GM18502 (cell line): ENCODE measurements around the gene TOP3B.
"Not testable (repeated sequence)": the region's sequence is repeated elsewhere in the genome, so short reads cannot be mapped to it uniquely, and the experiment has no call there.

Experiments used
- ATAC-seq: cut with Tn5 transposase; IDR thresholded peaks from one replicate; pipeline ENCODE4 v1.9.1; 2021; ENCODE audit warnings: mild to moderate bottlenecking; ENCODE audit not compliant: unreplicated experiment, poor library complexity

The TOP3B gene

GRCh38 chr22:21910367-21910766 lies 72.2 kb downstream of the TOP3B start:
- not testable (repeated sequence) for ATAC-seq

DNA sequence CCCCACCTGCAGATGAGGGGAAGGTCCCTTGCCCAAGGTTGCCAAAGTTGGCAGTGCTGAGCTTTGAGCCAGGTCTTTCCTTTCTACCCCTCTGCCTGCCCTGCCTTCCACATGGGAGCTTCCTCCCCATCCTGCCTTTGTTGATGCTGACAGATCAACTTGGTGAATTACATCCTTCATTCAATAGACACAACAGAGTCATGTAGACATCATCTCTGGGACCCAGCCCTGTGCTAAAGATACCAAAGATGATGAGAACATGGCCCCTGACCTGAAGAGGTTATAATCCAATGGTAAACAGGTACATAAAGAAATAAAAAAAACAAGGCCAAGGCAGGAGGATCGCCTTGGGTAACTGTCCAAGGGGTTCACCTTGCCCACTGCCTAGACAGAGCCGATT lies 72.7 kb downstream of the TOP3B start:
- no peak for ATAC-seq

DNA sequence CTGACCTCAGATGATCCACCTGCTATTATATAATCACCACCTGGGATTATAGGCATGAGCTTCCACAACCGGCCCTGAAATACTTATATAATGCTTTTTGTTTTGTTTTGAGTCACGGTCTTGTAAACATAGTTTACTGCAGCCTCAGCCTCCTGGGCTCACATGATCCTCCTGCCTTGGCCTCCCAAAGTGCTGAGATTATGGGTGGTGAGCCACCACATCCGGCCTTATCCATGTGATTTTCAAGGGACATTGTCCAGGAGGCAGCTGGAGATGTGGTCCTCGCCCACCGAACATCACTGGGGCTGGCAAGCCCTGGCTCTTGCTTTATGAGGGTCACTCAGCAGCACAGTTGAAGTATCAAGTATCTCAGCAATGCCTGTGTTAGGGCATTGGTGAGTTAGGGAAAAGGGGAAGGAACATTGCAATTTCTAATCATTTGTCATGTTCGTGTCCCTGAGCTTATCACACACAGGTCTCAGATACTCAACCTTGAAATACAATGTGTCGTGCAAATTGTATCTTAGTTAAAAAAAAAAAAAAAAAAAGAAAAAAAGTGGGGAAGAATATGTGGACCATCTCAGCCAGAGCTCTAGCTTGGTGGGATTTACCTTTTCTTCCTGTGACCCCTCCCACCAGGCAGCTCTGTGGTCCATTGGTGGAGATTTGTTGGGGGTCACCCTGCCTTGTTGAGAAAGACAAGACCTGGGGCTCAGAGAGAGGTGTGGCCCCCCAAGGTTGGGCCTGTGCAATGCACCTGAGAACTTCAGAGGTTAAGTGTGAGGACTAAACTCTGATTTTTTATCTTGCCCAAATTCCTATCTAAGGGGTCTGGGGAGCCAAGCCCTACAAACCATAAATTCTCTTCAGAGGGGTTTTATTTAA lies 74.7 kb downstream of the TOP3B start:
- ATAC-seq = no peak
